IMR-90 (cell line): ENCODE measurements around the gene AGAP1. TPM values are rescaled to one million over a fixed set of nuclear protein-coding genes. Genes with fewer than 3 reads are reported as not detected.
A peak's percentile ranks its signal among the peaks of the same experiment; 100 is the strongest.

ENCODE experiments used
- ATAC-seq: fragments of 200-7000 bp; cut with Tn5 transposase; 2 replicates; pipeline ENCODE4 v1.9.1; 2020; ENCODE audit warnings: low read depth, mild to moderate bottlenecking, moderate library complexity
- BruUV-seq: library from RNA; stranded (reverse); fragments of 400-500 nt; replicated peaks from 2 replicates; lab custom pipeline; 2021; lab: Mats Ljungman, UMichigan
- CTCF ChIA-PET: fragments of 300-600 bp; formaldehyde crosslinking; extraction: SDS; loops from one replicate; lab custom pipeline; 2021; ENCODE audit warnings: antibody characterized with exemption; lab: Yijun Ruan, JAX
- POLR2A ChIA-PET: fragments of 300-600 bp; sonication (Branson Sonifier 250); formaldehyde crosslinking; loops from one replicate; lab custom pipeline; 2022; ENCODE audit warnings: antibody characterized with exemption; ENCODE audit not compliant: unreplicated experiment; lab: Charles Lee
- DNase-seq: peaks from one replicate; pipeline ENCODE4 v3.0.0; 2013
- H2AFZ ChIP-seq: replicated peaks from 2 replicates; pipeline ENCODE3; 2013; ENCODE audit warnings: low read length, mild to moderate bottlenecking; ENCODE audit not compliant: poor library complexity
- H2AK5ac ChIP-seq: 2 replicates; pipeline ENCODE4 v1.6.1; 2013; ENCODE audit warnings: low read depth, low read length, inconsistent platforms
- H2AK9ac ChIP-seq: replicated peaks from 2 replicates; pipeline ENCODE3; 2013; ENCODE audit warnings: mild to moderate bottlenecking, low read depth, low read length, moderate library complexity; ENCODE audit not compliant: poor library complexity
- H2BK120ac ChIP-seq: 2 replicates; pipeline ENCODE4 v1.6.1; 2013; ENCODE audit warnings: low read depth, low read length, inconsistent platforms
- H2BK15ac ChIP-seq: 3 replicates; pipeline ENCODE4 v1.6.1; 2013; ENCODE audit warnings: low read depth, low read length, inconsistent platforms
- H2BK20ac ChIP-seq: 2 replicates; pipeline ENCODE4 v1.6.1; 2013; ENCODE audit warnings: low read depth, mild to moderate bottlenecking, inconsistent platforms, low read length, moderate library complexity
- H2BK5ac ChIP-seq: 2 replicates; pipeline ENCODE4 v1.6.1; 2013; ENCODE audit warnings: mild to moderate bottlenecking, low read depth, low read length, inconsistent platforms; ENCODE audit not compliant: poor library complexity, severe bottlenecking
- H3K14ac ChIP-seq: replicated peaks from 2 replicates; pipeline ENCODE4 v1.6.1; 2013; ENCODE audit warnings: low read depth, low read length, inconsistent platforms
- H3K18ac ChIP-seq: 2 replicates; pipeline ENCODE4 v1.6.1; 2013; ENCODE audit warnings: low read depth, low read length, control low read depth
- H3K23ac ChIP-seq: 2 replicates; pipeline ENCODE4 v1.6.1; 2013; ENCODE audit warnings: low read depth, low read length, inconsistent platforms
- H3K27ac ChIP-seq: 2 replicates; pipeline ENCODE4 v1.5.1; 2013; ENCODE audit warnings: mild to moderate bottlenecking, control low read depth, low read length; ENCODE audit not compliant: insufficient read depth
- H3K27me3 ChIP-seq: 2 replicates; pipeline ENCODE4 v1.6.1; 2013; ENCODE audit warnings: low read length; ENCODE audit not compliant: control insufficient read depth, insufficient read depth
- H3K36me3 ChIP-seq: 2 replicates; pipeline ENCODE4 v1.6.1; 2013; ENCODE audit warnings: low read length, mixed read lengths; ENCODE audit not compliant: control insufficient read depth, insufficient read depth
- H3K4ac ChIP-seq: 2 replicates; pipeline ENCODE4 v1.6.1; 2013; ENCODE audit warnings: low read depth, low read length, inconsistent platforms
- H3K4me1 ChIP-seq: 2 replicates; pipeline ENCODE4 v1.6.1; 2013; ENCODE audit warnings: low read length, mixed read lengths; ENCODE audit not compliant: control insufficient read depth, insufficient read depth
- H3K4me2 ChIP-seq: 2 replicates; pipeline ENCODE4 v1.6.1; 2013; ENCODE audit warnings: low read depth, mild to moderate bottlenecking, control low read depth, low read length, moderate library complexity
- H3K4me3 ChIP-seq: 2 replicates; pipeline ENCODE4 v1.5.1; 2013; ENCODE audit warnings: low read depth, mild to moderate bottlenecking, control low read depth, low read length, moderate library complexity; ENCODE audit not compliant: insufficient read depth
- H3K56ac ChIP-seq: 2 replicates; pipeline ENCODE4 v1.6.1; 2013; ENCODE audit warnings: low read length, inconsistent platforms; ENCODE audit not compliant: insufficient read depth; ENCODE audit errors: extremely low read depth
- H3K79me1 ChIP-seq, 2 experiments: 2 replicates each; pipeline ENCODE4 v1.6.1; 2013; ENCODE audit warnings: low read length in 2 of 2, inconsistent platforms in 1 of 2, low read depth in 1 of 2
- H3K9ac ChIP-seq: 2 replicates; pipeline ENCODE4 v1.6.1; 2013; ENCODE audit warnings: low read depth, low read length, control low read depth
- H3K9me1 ChIP-seq: 2 replicates; pipeline ENCODE4 v1.6.1; 2013; ENCODE audit warnings: low read length, inconsistent platforms; ENCODE audit not compliant: insufficient read depth
- H3K9me3 ChIP-seq: 2 replicates; pipeline ENCODE4 v1.6.1; 2013; ENCODE audit warnings: low read length; ENCODE audit not compliant: control insufficient read depth, insufficient read depth
- H4K20me1 ChIP-seq: 2 replicates; pipeline ENCODE4 v1.6.1; 2013; ENCODE audit warnings: low read length, inconsistent platforms; ENCODE audit not compliant: insufficient read depth
- H4K5ac ChIP-seq: 2 replicates; pipeline ENCODE4 v1.6.1; 2013; ENCODE audit warnings: mild to moderate bottlenecking, low read depth, low read length, control low read depth
- H4K8ac ChIP-seq, 2 experiments: 2 replicates each; pipeline ENCODE4 v1.6.1; 2013; ENCODE audit warnings: low read depth in 2 of 2, low read length in 2 of 2, control low read depth in 1 of 2, inconsistent platforms in 1 of 2
- H4K91ac ChIP-seq: 2 replicates; pipeline ENCODE4 v1.6.1; 2013; ENCODE audit warnings: low read depth, low read length, inconsistent platforms; ENCODE audit not compliant: insufficient read depth
- CTCF ChIP-seq: conservative IDR thresholded peaks from 2 replicates; pipeline ENCODE4 v1.5.1; 2012; ENCODE audit warnings: mild to moderate bottlenecking, low read depth, low read length, improper control_type of control experiment
- FOS ChIP-seq: fragments of 150-350 bp; IDR thresholded peaks from 2 replicates; pipeline ENCODE4 v1.6.1; 2016; ENCODE audit warnings: low read depth, low read length
- MAZ ChIP-seq: IDR thresholded peaks from 2 replicates; pipeline ENCODE4 v1.6.1; 2012; ENCODE audit warnings: low read depth, mild to moderate bottlenecking, low read length, improper control_type of control experiment, moderate library complexity, borderline replicate concordance
- NFE2L2 ChIP-seq: fragments of 150-350 bp; IDR thresholded peaks from 2 replicates; pipeline ENCODE4 v1.6.1; 2016; ENCODE audit warnings: low read depth, mild to moderate bottlenecking, low read length
- POLR2A ChIP-seq: IDR thresholded peaks from 2 replicates; pipeline ENCODE4 v1.6.1; 2012; ENCODE audit warnings: mild to moderate bottlenecking, low read depth, low read length
- RAD21 ChIP-seq: IDR thresholded peaks from 2 replicates; pipeline ENCODE4 v1.6.1; 2012; ENCODE audit warnings: low read length, improper control_type of control experiment
- RFX5 ChIP-seq: IDR thresholded peaks from 2 replicates; pipeline ENCODE4 v1.8.0; 2012; ENCODE audit warnings: low read depth, mild to moderate bottlenecking, low read length, moderate library complexity
- WGBS, 2 experiments: methylation state at CpG; one replicate each; pipeline versions ENCODE4 v1.1.5 to v1.1.7; 2013; ENCODE audit warnings: missing lambda C conversion rate in 2 of 2; ENCODE audit not compliant: insufficient read length in 1 of 2; ENCODE audit errors: extremely low coverage in 2 of 2; 5-methylcytosine and 5-hydroxymethylcytosine counted together
- dilution Hi-C: fragments of 300-500 bp; cut with HindIII; formaldehyde crosslinking; loops from one replicate; pipeline ENCODE4 v1.14.3; 2018; ENCODE audit warnings: low sequenced_read_pairs; ENCODE audit not compliant: unreplicated experiment
- in situ Hi-C: fragments of 300-500 bp; cut with MboI; formaldehyde crosslinking; loops from 3 replicates; pipeline ENCODE4 v1.14.3; 2019; ENCODE audit warnings: low sequenced_read_pairs, inconsistent platforms, mixed read lengths
- intact Hi-C: fragments of 100-400 bp; cut with micrococcal nuclease; formaldehyde crosslinking; loops from 2 replicates; pipeline ENCODE4 v1.10.0; 2022
- polyA plus RNA-seq, 3 experiments: library from polyadenylated mRNA; depleted of rRNA; stranded (reverse); fragments of >200 nt; gene quantifications; 2 replicates each; pipeline ENCODE4 v1.2.3, GENCODE V29; 2012; ENCODE audit warnings: low replicate concordance in 1 of 3
- total RNA-seq: library from RNA; depleted of rRNA; stranded (reverse); fragments of >200 nt; gene quantifications from 2 replicates; pipeline ENCODE4 v1.2.3, GENCODE V29; 2012

Gene AGAP1
- total and polyA plus RNA-seq, 2 of the 4 experiments (the other 2 are of a cell fraction) = 15.1 to 16.4 TPM

GRCh38 chr2:236010920-236011685 lies 517.3 kb downstream of the AGAP1 start:
- H3K4me1 ChIP-seq = no peaks in the 10 kb centered on the region
- no TSS peak for BruUV-seq
- no peaks in the 10 kb centered on the region for H3K27me3 ChIP-seq
- no peak overlapping the region for H2BK15ac ChIP-seq
- no peak overlapping the region for H2AK5ac ChIP-seq
- no peak overlapping the region for H2BK5ac ChIP-seq
- H3K9ac ChIP-seq = no peak overlapping the region
- no peak overlapping the region for H2AK9ac ChIP-seq
- no peaks in the 10 kb centered on the region for H3K36me3 ChIP-seq
- ChIA-PET CTCF (interaction anchor here (0.7 kb wide), 1 partner anchor 167 kb away, joined by 3 read pairs; no protein-coding TSS in a partner anchor), POLR2A (no interaction called here)
- H3K4me3 ChIP-seq = no peak overlapping the region
- WGBS, 2 experiments = 73% methylated on average over 8 of the region's 15 CpGs; no CpG with 5 or more reads in 1 of the 2 experiments
- no peak overlapping the region for H2BK20ac ChIP-seq
- no peaks in the 10 kb centered on the region for H3K9me3 ChIP-seq
- no peak overlapping the region for H4K91ac ChIP-seq
- H3K4me2 ChIP-seq = no peak overlapping the region
- TF ChIP-seq FOS = no peak
- no peak for TF ChIP-seq CTCF
- TF ChIP-seq RAD21 = no peak
- no peak for TF ChIP-seq MAZ
- no peak for TF ChIP-seq RFX5
- TF ChIP-seq POLR2A = no peak
- no peak for TF ChIP-seq NFE2L2
- no peak overlapping the region for H4K8ac ChIP-seq
- DNase-seq (no peak), ATAC-seq (0 out of 2 replicates have a peak, but pooled peaks have one; percentile 29)
- H3K56ac ChIP-seq = no peak overlapping the region
- H3K79me1 ChIP-seq = no peaks in the 10 kb centered on the region
- H3K9me1 ChIP-seq = no peaks in the 10 kb centered on the region
- intact Hi-C loops (no loop called here), in situ Hi-C loops (no loop called here), dilution Hi-C loops (no loop called here)
- H3K18ac ChIP-seq = no peak overlapping the region
- no peak overlapping the region for H3K4ac ChIP-seq
- no peak overlapping the region for H3K23ac ChIP-seq
- H3K14ac ChIP-seq = no peak overlapping the region
- H2AFZ ChIP-seq = no peak overlapping the region
- H4K5ac ChIP-seq = no peak overlapping the region
- no peaks in the 10 kb centered on the region for H4K20me1 ChIP-seq
- H3K27ac ChIP-seq = no peak overlapping the region
- H2BK120ac ChIP-seq = no peak overlapping the region
